ENCODE results near the gene SCGN.

SCGN gene

GRCh38 chr6:25639653-25640052, 12.4 kb upstream of the SCGN start:
- no peak overlapping the region for H3K4me3 ChIP-seq (ENCODE audit: low read depth, low read length)

GRCh38 chr6:25640446-25640845, 11.6 kb upstream of the SCGN start:
- H3K4me3 ChIP-seq (ENCODE audit: low read depth, low read length) = no peak overlapping the region

GRCh38 chr6:25640891-25641290, 11.1 kb upstream of the SCGN start:
- no peak overlapping the region for H3K4me3 ChIP-seq (ENCODE audit: low read depth, low read length)

GRCh38 chr6:25641377-25641776, 10.6 kb upstream of the SCGN start:
- H3K4me3 ChIP-seq (ENCODE audit: low read depth, low read length) = no peak overlapping the region

- H3K4me3 ChIP-seq (ENCODE audit: low read depth, low read length) = no peak overlapping the region
These were observed 9.9 kb upstream of the SCGN start for GRCh38 chr6:25641940-25642666.

- H3K4me3 ChIP-seq (ENCODE audit: low read depth, low read length) = no peak overlapping the region
These were observed 9.2 kb upstream of the SCGN start for GRCh38 chr6:25642667-25643328.

GRCh38 chr6:25645916-25646315, 6.1 kb upstream of the SCGN start:
- H3K4me3 ChIP-seq (ENCODE audit: low read depth, low read length) = no peak overlapping the region

- no peak overlapping the region for H3K4me3 ChIP-seq (ENCODE audit: low read depth, low read length)
These were observed 2.4 kb upstream of the SCGN start for GRCh38 chr6:25649611-25650010.

GRCh38 chr6:25655723-25656122, 3.7 kb downstream of the SCGN start:
- H3K4me3 ChIP-seq (ENCODE audit: low read depth, low read length) = no peak overlapping the region

- no peak overlapping the region for H3K4me3 ChIP-seq (ENCODE audit: low read depth, low read length)
These were observed 7.8 kb downstream of the SCGN start for GRCh38 chr6:25659633-25660368.

- no peak overlapping the region for H3K4me3 ChIP-seq (ENCODE audit: low read depth, low read length)
These were observed 8.5 kb downstream of the SCGN start for GRCh38 chr6:25660512-25660911.

- H3K4me3 ChIP-seq (ENCODE audit: low read depth, low read length) = no peak overlapping the region
These were observed 9.2 kb downstream of the SCGN start for GRCh38 chr6:25661129-25661779.

GRCh38 chr6:25665455-25665854, 13.4 kb downstream of the SCGN start:
- H3K4me3 ChIP-seq (ENCODE audit: low read depth, low read length) = no peak overlapping the region

GRCh38 chr6:25669413-25669812, 17.4 kb downstream of the SCGN start:
- H3K4me3 ChIP-seq (ENCODE audit: low read depth, low read length) = no peak overlapping the region

- H3K4me3 ChIP-seq (ENCODE audit: low read depth, low read length) = no peak overlapping the region
These were observed 18.2 kb downstream of the SCGN start for GRCh38 chr6:25670208-25670607.

GRCh38 chr6:25670793-25671513, 18.9 kb downstream of the SCGN start:
- H3K4me3 ChIP-seq (ENCODE audit: low read depth, low read length) = no peak overlapping the region

- no peak overlapping the region for H3K4me3 ChIP-seq (ENCODE audit: low read depth, low read length)
These were observed 19.6 kb downstream of the SCGN start for GRCh38 chr6:25671652-25672051.

- no peak overlapping the region for H3K4me3 ChIP-seq (ENCODE audit: low read depth, low read length)
These were observed 23.2 kb downstream of the SCGN start for GRCh38 chr6:25675167-25675566.

GRCh38 chr6:25676775-25677174, 24.8 kb downstream of the SCGN start:
- H3K4me3 ChIP-seq (ENCODE audit: low read depth, low read length) = no peak overlapping the region

GRCh38 chr6:25681848-25682247, 29.8 kb downstream of the SCGN start:
- H3K4me3 ChIP-seq (ENCODE audit: low read depth, low read length) = no peak overlapping the region

- H3K4me3 ChIP-seq (ENCODE audit: low read depth, low read length) = no peak overlapping the region
These were observed 30.3 kb downstream of the SCGN start for GRCh38 chr6:25682324-25682723.

Data from iPS-11a (cell line).